Measurements from ENCODE around the gene SART3. TPM values are rescaled to one million over a fixed set of nuclear protein-coding genes. Genes with fewer than 3 reads are reported as not detected.
A peak's percentile ranks its signal among the peaks of the same experiment; 100 is the strongest.

The SART3 gene
- total RNA-seq, 4 donors from 2014 or later = 31.6 to 48.0 (median 40.1) TPM

- intact Hi-C loops (cut with DNase I) = no loop called here
- WGBS = 90% methylated on average over 10 of the region's 10 CpGs
- H3K4me1 ChIP-seq = peaks cover 0 to 6% (median 2%) of the 10 kb centered on the region in 4 donors
- H3K9me3 ChIP-seq = no peaks in the 10 kb centered on the region
- H3K36me3 ChIP-seq = peaks cover 38 to 81% (median 60%) of the 10 kb centered on the region in 4 donors
- H3K27me3 ChIP-seq = no peaks in the 10 kb centered on the region
- peak; percentile 26 for DNase-seq (ENCODE audit: extremely low spot score)
- no peak for TF ChIP-seq CTCF (IDR thresholded peaks at IDR 0.05)
- no peak for TF ChIP-seq POLR2A (IDR thresholded peaks at IDR 0.05; ENCODE audit: low read depth)
- no peak for TF ChIP-seq POLR2AphosphoS5 (IDR thresholded peaks at IDR 0.05)
- TF ChIP-seq EP300 (IDR thresholded peaks at IDR 0.05) = no peak
- H3K4me3 ChIP-seq = no peak overlapping the region
- no peak overlapping the region for H3K27ac ChIP-seq (replicated peaks in 1 of 4)
Observed at GRCh38 chr12:108538616-108539195, 22.3 kb downstream of the SART3 start.

- intact Hi-C loops (cut with DNase I) = no loop called here
- Histone ChIP-seq H3K4me3 (no peak overlapping the region), H3K36me3 (peaks cover 33 to 81% (median 57%) of the 10 kb centered on the region in 4 donors), H3K4me1 (peaks cover 0 to 6% (median 2%) of the 10 kb centered on the region in 4 donors), H3K27ac (replicated peaks in 1 of 4) (no peak overlapping the region), H3K27me3 (no peaks in the 10 kb centered on the region), H3K9me3 (no peaks in the 10 kb centered on the region)
- no peak for TF ChIP-seq POLR2AphosphoS5 (IDR thresholded peaks at IDR 0.05)
- no peak for TF ChIP-seq EP300 (IDR thresholded peaks at IDR 0.05)
- no peak for TF ChIP-seq CTCF (IDR thresholded peaks at IDR 0.05)
- TF ChIP-seq POLR2A (IDR thresholded peaks at IDR 0.05; ENCODE audit: low read depth) = no peak
- WGBS = 79% methylated on average over 6 of the region's 6 CpGs
- no peak for DNase-seq (ENCODE audit: extremely low spot score)
Observed at GRCh38 chr12:108538146-108538545, 22.8 kb downstream of the SART3 start.

- Histone ChIP-seq H3K27me3 (no peaks in the 10 kb centered on the region), H3K27ac (replicated peaks in 1 of 4) (no peak overlapping the region), H3K9me3 (no peaks in the 10 kb centered on the region), H3K4me3 (no peak overlapping the region), H3K4me1 (no peaks in the 10 kb centered on the region), H3K36me3 (peaks cover 73 to 100% (median 92%) of the 10 kb centered on the region in 4 donors)
- intact Hi-C loops (cut with DNase I) = no loop called here
- no peak for TF ChIP-seq CTCF (IDR thresholded peaks at IDR 0.05)
- TF ChIP-seq POLR2A (IDR thresholded peaks at IDR 0.05; ENCODE audit: low read depth) = no peak
- no peak for TF ChIP-seq EP300 (IDR thresholded peaks at IDR 0.05)
- no peak for TF ChIP-seq POLR2AphosphoS5 (IDR thresholded peaks at IDR 0.05)
- DNase-seq (ENCODE audit: extremely low spot score) = peak; percentile 87
- 84% methylated on average over 13 of the region's 15 CpGs for WGBS
Observed at GRCh38 chr12:108531929-108532848, 28.8 kb downstream of the SART3 start.

- Histone ChIP-seq H3K27me3 (no peaks in the 10 kb centered on the region), H3K9me3 (no peaks in the 10 kb centered on the region), H3K4me3 (no peak overlapping the region), H3K27ac (replicated peaks in 1 of 4) (no peak overlapping the region), H3K4me1 (no peaks in the 10 kb centered on the region), H3K36me3 (peaks cover 75 to 100% (median 92%) of the 10 kb centered on the region in 4 donors)
- DNase-seq (ENCODE audit: extremely low spot score) = no peak
- intact Hi-C loops (cut with DNase I) = no loop called here
- 93% methylated on average over 9 of the region's 9 CpGs for WGBS
- TF ChIP-seq POLR2AphosphoS5 (IDR thresholded peaks at IDR 0.05) (no peak), EP300 (IDR thresholded peaks at IDR 0.05) (no peak), POLR2A (IDR thresholded peaks at IDR 0.05; ENCODE audit: low read depth) (no peak), CTCF (IDR thresholded peaks at IDR 0.05) (no peak)
Observed at GRCh38 chr12:108530161-108530560, 30.8 kb downstream of the SART3 start.
